ENCODE data around the gene BTBD9. TPM values are rescaled to one million over a fixed set of nuclear protein-coding genes. Genes with fewer than 3 reads are reported as not detected.

BTBD9 gene
- total RNA-seq, 2 donors from 2014 or later = 15.3 to 23.6 TPM

DNA sequence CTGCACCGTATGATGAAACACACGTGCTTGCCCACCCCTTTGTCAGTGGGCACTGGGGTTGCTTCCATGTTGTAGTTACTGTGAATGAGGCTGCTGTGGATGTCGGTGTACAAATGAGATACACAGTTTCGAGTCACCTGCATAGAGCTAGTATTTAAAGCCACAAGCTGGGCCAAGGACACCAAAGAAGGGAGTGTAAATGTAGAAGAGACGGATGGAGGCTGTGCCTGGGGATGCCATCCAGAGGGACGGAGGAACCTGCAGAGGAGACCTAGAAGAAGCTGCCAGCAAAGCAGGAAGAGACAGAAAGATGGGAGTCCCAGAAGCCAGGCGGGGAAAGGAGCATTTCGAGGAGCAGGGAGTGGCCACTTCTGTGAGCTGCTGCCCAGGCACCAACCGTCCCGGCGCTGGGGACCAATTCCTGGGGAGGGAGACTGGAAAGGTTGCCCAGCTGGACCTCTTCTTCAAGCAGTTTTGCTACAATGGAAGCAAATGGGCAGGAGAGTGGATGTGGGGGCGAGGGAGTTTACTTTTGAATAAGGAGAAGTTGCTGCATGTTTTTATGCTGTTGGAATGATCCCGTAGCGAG, 480.9 kb downstream of the BTBD9 start:
- H3K36me3 ChIP-seq = no peaks in the 10 kb centered on the region
- no peak overlapping the region for H3K27ac ChIP-seq
- intact Hi-C loops (cut with DNase I) = no loop called here
- TF ChIP-seq CTCF (IDR thresholded peaks at IDR 0.05) = no peak
- H3K27me3 ChIP-seq = no peaks in the 10 kb centered on the region
- H3K4me1 ChIP-seq = no peaks in the 10 kb centered on the region
- H3K4me3 ChIP-seq = no peak overlapping the region
- H3K9ac ChIP-seq (ENCODE audit: low read depth in 2 of 2, low read length in 2 of 2) = no peak overlapping the region
- DNase-seq = no peak
- H3K9me3 ChIP-seq = no peaks in the 10 kb centered on the region

DNA sequence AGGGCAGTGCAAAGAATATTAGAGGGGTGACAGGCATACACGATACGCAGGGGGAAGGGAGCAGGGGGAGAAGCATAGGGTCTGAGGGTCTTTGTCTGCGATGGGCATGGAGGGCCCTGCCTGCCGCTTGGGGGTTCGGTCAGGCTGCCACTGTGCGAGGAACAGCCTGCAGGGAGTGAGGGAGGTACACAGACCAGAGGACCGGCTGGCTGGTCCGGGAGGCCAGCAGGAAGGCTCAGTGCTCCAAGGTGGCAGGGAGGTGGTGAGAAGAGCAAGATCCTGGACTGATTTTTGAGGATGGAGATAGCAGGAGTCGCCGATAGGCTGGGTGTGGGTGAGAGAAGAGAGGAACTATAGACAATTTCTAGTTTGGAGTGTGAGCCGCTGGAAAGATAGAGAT, 481.8 kb downstream of the BTBD9 start:
- Histone ChIP-seq H3K36me3 (no peaks in the 10 kb centered on the region), H3K27ac (no peak overlapping the region), H3K9ac (ENCODE audit: low read depth in 2 of 2, low read length in 2 of 2) (no peak overlapping the region), H3K9me3 (no peaks in the 10 kb centered on the region), H3K27me3 (no peaks in the 10 kb centered on the region), H3K4me1 (no peaks in the 10 kb centered on the region), H3K4me3 (no peak overlapping the region)
- no peak for TF ChIP-seq CTCF (IDR thresholded peaks at IDR 0.05)
- DNase-seq = no peak
- intact Hi-C loops (cut with DNase I) = no loop called here

GRCh38 chr6:38156818-38157565, 482.7 kb downstream of the BTBD9 start:
- Histone ChIP-seq H3K4me3 (no peak overlapping the region), H3K27ac (no peak overlapping the region), H3K36me3 (no peaks in the 10 kb centered on the region), H3K9me3 (no peaks in the 10 kb centered on the region), H3K9ac (ENCODE audit: low read depth in 2 of 2, low read length in 2 of 2) (no peak overlapping the region), H3K4me1 (no peaks in the 10 kb centered on the region), H3K27me3 (no peaks in the 10 kb centered on the region)
- DNase-seq = no peak
- intact Hi-C loops (cut with DNase I) = no loop called here
- no peak for TF ChIP-seq CTCF (IDR thresholded peaks at IDR 0.05)

DNA sequence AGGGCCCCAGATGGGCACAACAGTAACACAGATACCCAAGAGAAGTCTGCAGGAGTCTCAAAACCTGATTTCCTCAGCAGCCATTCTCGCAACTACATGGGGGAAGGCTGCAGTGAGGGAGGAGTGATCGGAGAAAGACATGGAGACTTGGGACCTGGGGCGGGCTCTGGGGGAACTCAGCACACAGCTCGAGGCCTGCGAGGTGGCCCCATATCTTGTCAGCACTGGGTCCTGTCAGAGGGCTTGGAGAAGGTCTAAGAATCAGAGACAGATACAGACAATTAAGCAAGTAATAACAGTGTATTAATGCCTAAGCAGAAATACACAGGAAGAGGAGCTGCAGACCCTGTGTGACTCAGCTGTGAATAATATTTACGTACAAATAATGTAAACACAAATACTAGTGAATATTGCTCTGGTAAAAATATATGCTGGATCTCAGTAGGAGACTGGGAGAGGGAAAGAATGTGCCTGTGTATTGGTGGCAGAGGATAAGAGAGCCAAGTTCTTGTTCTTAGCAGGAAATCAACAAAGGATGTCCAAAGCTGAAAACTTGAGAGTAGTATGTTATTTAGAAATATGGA, 484.0 kb downstream of the BTBD9 start:
- H3K9me3 ChIP-seq = no peaks in the 10 kb centered on the region
- no peaks in the 10 kb centered on the region for H3K27me3 ChIP-seq
- no peaks in the 10 kb centered on the region for H3K36me3 ChIP-seq
- TF ChIP-seq CTCF (IDR thresholded peaks at IDR 0.05) = no peak
- no peak for DNase-seq
- no peak overlapping the region for H3K9ac ChIP-seq (ENCODE audit: low read depth in 2 of 2, low read length in 2 of 2)
- H3K4me1 ChIP-seq = no peaks in the 10 kb centered on the region
- intact Hi-C loops (cut with DNase I) = no loop called here
- H3K27ac ChIP-seq = no peak overlapping the region
- H3K4me3 ChIP-seq = no peak overlapping the region

DNA sequence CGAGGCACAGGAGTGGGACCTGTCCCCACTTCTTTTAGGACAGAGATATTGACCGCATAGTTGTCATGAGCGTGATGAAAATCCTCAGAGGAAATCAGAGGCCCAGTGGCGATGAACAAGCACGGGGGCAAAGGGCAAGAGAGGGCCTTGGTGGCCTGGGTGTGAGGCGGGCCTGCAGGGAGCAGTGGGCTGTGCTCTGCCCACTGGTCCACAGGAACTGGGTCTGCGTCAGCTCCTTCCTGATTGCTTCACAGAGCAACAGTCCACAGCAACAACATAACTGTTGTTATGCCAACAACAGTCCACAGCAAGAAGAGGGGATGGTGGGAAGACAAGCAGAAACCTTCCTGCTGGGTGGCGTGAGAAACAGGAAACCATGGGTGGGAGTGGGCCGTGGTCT, 484.6 kb downstream of the BTBD9 start:
- H3K9me3 ChIP-seq = no peaks in the 10 kb centered on the region
- no peaks in the 10 kb centered on the region for H3K36me3 ChIP-seq
- TF ChIP-seq CTCF (IDR thresholded peaks at IDR 0.05) = no peak
- H3K27me3 ChIP-seq = no peaks in the 10 kb centered on the region
- H3K4me3 ChIP-seq = no peak overlapping the region
- no peak overlapping the region for H3K9ac ChIP-seq (ENCODE audit: low read depth in 2 of 2, low read length in 2 of 2)
- no peak overlapping the region for H3K27ac ChIP-seq
- intact Hi-C loops (cut with DNase I) = no loop called here
- no peaks in the 10 kb centered on the region for H3K4me1 ChIP-seq
- no peak for DNase-seq

All from colonic mucosa (tissue), 4 donors.